GM19463 (cell line): ENCODE results near the gene CD177.
"Not testable (repeated sequence)": the region's sequence is repeated elsewhere in the genome, so short reads cannot be mapped to it uniquely, and the experiment has no call there.

Experiments used
- ATAC-seq: cut with Tn5 transposase; IDR thresholded peaks from one replicate; pipeline ENCODE4 v1.9.1; 2021; ENCODE audit warnings: mild to moderate bottlenecking, moderate library complexity; ENCODE audit not compliant: unreplicated experiment

Gene CD177, protein sequence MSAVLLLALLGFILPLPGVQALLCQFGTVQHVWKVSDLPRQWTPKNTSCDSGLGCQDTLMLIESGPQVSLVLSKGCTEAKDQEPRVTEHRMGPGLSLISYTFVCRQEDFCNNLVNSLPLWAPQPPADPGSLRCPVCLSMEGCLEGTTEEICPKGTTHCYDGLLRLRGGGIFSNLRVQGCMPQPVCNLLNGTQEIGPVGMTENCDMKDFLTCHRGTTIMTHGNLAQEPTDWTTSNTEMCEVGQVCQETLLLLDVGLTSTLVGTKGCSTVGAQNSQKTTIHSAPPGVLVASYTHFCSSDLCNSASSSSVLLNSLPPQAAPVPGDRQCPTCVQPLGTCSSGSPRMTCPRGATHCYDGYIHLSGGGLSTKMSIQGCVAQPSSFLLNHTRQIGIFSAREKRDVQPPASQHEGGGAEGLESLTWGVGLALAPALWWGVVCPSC

DNA sequence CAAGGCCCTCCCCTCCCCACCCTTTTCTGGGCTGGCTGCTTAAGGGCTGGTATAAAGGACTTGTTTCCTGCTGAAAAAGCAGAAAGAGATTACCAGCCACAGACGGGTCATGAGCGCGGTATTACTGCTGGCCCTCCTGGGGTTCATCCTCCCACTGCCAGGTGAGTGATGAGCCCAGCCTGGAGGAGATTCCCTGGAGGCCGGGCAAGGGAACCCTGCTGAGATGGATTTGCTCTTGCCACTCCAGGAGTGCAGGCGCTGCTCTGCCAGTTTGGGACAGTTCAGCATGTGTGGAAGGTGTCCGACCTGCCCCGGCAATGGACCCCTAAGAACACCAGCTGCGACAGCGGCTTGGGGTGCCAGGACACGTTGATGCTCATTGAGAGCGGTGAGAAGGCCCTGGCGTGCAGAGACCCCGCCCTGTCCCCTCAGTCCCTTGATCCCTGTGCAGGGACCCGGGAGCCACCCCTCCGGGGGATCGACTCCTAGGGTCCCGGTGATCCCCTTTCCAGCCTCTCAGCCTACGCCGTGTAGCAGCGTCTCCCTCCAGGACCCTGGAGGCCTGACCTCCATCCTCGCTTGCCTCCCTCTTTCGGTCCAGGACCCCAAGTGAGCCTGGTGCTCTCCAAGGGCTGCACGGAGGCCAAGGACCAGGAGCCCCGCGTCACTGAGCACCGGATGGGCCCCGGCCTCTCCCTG is at the start of gene CD177:
Gene CD177, plus strand, starts transcription at position 81 of the 699 bp plus-strand sequence. Its CDS starts 29 bp downstream, at position 110.
- no peak for ATAC-seq

DNA sequence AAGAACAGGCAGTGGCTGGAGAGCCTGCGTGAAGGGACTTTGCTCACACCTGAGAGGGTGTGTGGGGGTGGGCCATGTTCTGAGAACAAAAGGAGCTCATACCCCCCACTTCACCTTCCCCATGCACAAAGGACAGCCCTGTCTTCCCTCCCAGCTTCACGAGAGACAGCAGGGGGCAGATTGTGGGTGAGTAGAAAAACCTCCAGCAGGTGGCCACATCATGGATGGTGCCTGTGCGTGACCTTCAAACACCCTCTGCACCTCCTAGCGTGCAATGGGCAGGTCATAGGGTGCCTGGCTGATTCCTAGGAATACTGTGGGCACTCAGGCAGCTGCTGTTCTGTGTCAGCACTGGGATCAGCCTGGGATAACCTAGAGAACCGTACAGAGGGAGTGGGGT is 47.8 kb upstream of the CD177 start:
- ATAC-seq: no peak

DNA sequence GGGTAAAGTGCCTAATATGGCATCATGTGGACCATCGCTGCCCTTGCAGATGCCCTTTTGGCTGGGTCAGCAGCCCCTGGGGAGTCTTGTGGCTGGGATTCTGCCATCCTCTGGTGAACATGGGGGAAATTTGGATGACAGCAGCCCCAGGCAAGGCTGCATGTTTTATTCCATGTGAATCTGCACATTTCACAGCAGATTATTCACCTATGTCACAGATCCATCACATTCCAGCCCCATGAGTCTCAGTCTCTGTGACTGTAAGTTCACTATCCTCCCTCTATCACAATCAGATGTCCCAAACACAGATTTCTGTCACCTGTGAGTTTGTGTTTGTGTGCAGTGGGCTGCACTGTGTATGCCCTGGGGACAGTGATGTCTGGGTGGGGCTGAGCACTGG is 47.4 kb upstream of the CD177 start:
- ATAC-seq: no peak

DNA sequence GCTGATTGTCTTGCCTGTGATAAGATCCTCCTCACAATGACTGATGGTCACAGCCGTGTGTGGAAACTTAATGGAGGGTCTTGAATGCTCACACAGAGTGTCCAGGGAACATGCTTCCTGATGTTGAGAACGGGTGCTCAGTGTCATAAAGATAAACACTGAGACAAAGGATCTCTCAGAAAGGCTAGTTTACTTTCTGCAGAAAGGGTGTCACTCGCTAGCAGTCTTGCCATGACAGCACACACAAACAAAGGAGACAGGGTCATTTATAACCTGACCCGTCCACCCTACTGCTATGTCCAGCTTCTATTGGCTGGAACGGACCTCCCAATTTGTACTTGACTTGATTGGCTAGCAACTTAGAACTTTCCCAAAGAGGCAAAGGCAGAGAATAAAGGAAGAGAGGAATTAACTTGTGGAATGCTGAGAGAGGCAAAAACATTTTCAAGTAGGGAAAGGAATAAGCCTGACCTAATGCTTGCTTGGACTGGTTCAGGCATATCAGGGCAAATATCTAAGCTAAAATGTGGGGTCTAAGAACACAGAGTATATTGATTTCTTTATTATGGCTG is 45.2 kb upstream of the CD177 start:
- ATAC-seq: no peak

DNA sequence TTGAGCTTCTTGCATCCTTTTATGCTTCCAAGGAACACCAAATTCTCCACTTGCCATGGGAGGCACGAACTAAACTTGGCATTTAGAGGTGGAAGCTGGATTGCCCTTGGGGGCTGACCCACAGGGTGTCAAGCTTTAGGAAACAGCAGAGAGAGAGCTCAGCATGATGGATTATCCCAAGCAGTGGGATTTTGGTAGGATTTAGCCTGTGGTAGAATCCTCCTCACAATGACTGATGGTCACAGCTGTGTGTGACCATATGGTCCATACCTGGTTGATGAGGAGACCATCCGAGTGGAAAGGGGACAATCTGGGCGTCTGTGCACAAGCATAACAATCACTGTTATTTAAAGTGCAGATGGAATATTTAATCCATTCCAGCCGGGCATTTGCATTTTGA is 44.0 kb upstream of the CD177 start:
- ATAC-seq: no peak

DNA sequence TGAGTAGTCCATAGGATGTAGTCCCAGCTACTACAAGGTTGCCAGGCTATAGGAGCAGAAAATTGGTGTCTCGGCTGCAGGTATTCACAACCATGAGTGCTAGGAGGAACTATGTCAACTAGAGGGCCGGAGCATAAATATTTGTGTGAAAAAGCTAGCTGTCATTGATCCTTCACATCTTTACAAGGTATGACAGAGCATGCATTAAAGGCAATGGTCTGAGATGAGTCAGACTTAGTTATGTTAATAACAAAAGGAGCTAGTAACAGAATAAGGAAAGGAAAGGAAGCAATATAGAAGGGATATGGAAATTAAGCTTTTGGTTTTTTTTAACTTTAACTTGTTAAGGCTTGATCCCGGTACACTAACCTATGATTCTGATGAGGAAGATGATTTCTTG is 43.3 kb upstream of the CD177 start:
- ATAC-seq: no peak

DNA sequence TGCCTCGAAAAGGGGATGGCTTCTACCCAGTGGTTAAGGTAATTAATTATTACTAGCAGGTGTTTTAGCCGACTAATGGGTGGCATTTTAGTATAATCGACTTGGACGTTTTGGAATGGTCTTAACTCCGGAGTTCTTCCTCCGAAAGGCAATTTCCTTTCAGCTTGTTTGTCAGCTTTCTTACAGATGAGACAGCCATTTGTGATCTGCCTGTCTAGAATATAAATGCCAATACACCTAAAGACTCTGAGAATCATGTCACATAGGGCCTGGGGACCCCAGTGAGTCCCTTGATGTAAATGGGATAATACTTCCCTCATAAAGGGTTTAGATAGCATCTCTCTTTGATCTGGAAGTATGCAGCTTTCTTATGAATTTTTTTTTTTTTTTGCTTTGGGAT is 42.2 kb upstream of the CD177 start:
- no peak for ATAC-seq

DNA sequence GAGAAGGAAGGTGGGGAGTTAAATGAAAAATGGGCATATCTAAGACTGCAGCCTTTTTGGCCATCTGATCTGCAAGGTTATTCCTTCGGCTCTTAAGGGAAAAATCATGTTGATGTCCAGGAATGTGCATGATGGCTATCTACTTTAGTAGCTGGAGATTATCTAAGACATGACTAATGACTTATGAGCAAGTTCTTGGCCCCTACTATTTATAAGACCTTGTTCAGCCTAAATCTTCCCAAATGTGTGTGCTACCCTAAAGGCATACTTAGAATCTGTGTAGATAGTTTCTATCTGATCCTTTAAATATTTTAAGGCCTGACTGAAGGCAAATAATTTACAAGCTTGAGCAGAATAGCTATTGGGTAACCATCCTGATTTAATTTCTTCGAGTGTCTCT is 41.8 kb upstream of the CD177 start:
- ATAC-seq: no peak

DNA sequence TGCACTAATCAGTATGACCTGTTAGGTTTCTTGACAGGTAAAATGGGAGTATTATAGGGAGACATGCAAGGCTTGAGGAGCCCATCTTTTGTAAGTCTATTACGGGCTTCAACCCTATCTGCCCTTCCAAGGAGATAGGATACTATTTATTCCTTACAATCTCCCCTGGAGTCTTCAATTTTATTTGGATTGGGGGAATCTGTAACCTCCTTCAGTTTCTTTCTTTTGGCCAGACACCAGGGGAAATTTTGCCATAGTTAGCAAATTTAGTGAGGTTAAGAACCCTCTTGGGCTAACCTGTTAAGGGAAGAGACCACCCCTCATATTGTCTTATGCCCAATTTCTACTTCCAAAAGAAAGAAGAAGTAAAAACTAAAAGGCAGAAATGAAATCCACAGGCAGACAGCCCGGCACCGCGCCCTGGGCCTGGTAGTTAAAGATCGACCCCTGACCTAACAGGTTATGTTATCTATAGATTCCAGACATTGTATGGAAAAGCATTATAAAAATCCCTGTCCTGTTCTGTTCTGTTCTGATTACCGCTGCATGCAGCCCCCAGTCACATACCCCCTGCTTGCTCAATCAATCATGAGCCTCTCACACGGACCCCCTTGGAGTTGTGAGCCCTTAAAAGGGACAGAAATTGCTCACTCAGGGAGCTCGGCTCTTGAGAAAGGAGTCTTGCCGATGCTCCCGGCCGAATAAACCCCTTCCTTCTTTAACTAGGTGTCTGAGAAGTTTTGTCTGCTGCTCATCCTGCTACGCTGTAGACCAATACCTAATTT is 39.6 kb upstream of the CD177 start:
- no peak for ATAC-seq

DNA sequence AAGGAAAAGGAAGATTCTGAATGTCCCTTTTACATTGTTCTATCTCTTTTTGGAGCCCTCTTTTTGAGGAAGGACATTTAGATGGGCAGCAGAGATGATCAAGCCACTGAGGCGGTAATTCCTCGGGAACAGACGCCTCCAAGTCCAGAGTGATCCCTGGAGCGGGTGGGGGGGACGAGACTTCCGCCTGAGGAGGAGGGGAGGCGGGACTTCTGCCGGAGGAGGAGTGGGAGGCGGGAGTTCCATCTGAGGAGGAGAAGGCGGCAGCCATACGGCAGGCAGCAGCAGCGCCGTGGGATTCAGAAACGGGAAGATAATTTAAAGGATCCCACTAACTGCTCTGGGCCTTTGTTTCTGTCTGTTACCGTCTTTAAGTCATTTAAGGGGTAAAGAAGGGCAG is 37.6 kb upstream of the CD177 start:
- ATAC-seq: no peak

DNA sequence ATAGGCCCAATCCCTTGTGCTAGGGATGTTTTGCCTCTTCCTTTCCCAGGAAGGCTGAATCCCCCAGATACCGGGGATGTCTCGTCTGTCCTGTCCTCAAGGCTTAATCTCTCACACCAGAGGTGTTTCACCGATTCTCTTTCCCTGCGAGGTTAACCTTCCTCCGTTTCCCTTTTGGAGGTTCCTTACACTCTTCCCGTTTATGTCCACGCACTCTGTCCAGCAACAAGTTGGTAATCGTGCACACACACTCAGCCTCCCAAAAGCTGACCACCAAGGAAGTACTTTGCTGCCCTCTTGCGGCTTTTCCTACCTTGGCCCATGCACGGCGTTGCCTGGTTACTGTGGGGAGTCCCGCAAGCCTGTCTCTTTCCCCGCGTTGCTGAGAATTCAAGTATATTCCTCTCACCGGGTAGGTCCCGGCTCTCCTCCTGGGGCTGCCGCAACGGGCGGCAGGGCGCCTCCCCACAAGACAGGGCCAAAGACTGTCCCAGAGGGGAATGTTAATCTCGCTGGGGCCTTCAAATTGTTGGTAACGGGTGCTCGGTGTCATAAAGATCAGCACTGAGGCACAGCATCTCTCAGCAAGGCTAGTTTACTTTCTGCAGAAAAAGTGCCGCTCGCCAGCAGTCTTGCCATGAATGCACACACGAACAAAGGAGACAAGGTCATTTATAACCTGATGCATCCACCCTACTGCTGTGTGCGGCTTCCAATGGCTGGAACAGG is 36.7 kb upstream of the CD177 start:
- ATAC-seq: no peak

DNA sequence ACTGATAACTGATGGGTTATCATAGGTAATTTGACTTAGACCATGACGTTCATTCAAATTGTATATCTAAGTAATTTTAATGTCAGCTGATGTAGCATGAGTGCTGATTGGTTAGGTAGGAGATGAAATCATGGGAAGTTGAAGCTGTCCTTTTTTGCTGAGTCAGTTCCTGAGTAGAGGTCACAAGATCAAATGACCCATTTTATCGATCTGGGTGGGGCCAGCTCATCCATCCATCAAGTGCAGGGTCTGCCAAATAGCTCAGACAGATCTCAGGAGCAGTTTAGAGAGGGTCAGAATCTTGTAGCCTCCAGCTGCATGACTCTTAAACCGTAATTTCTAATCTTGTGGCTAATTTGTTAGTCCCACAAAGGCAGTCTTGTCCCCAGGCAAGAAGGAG is 35.3 kb upstream of the CD177 start:
- ATAC-seq: no peak

DNA sequence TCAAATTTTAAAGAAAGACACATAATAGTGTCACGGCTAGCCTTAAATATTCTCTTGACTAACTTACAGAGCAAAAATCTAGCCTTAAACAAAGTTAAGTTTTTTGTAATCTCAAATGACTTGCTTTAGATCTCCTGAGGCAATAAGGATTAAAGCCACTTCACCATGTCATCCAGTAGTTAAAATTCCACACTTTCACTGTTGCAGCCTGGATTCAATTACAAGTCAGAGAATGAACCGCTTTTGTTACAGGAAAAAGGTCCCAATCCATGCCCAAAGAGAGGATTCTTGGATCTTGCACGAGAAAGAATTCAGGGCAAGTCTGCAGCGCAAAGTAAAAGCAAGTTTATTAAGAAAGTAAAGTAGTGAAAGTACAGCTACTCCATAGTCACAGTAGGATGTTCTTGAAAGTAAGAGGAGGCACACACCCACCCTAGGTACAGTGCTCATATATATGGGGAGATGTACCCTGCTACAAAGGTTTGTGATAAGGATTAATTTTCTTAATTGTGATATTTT is 34.6 kb upstream of the CD177 start:
- no peak for ATAC-seq

DNA sequence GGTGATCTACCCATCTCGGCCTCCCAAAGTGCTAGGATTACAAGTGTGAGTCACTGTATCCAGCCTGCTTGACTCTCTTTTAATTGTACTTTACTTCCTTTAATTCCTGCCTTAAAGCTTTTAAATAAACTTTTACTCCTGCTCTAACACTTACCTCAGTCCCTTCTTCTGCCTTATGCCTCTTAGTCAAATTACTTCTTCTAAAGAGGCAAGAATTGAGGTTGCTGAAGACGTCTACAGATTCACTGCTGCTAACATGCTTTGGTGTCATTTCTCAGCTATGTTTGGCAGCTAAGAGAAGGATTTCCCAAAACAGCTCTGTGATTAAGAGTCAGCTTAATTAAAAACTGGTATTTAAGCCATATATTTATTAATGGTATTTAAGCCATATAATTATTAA is 32.9 kb upstream of the CD177 start:
- ATAC-seq: no peak

DNA sequence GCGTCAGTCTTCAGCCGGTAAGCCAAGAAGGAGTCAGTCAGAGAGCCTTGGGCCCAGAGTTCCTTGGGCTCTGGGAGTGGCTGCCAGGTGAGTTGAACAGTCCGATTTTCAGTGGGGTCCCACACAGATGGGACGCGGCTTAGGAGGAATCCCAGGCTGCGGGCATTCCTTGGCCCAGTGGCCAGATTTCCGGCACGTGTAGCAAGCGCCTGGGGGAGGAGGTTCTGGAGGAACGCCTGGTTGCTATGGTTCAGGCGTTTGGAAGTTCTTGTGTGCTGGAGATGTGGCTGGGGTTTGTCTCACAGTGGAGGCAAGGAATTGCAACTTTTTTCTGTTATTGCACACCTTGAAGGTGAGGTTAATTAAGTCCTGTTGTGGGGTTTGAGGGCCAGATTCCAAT is 26.7 kb upstream of the CD177 start:
- ATAC-seq: not testable (repeated sequence)

DNA sequence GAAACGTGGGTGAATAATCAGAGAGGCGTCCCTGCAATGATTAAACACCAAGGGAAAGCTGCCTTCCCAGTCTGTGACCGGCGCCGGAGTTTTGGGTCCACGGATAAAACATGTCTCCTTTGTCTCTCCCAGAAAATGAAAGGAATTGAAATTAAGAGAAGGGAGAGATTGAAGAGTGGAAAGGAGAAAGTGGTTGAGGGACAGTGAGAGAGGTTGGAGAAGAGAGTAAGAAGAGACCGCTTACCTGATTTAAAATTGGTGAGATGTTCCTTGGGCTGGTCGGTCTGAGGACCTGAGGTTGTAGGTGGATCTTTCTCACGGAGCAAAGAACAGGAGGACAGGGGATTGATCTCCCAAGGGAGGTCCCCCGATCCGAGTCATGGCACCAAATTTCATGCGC is 24.9 kb upstream of the CD177 start:
- ATAC-seq: not testable (repeated sequence)

DNA sequence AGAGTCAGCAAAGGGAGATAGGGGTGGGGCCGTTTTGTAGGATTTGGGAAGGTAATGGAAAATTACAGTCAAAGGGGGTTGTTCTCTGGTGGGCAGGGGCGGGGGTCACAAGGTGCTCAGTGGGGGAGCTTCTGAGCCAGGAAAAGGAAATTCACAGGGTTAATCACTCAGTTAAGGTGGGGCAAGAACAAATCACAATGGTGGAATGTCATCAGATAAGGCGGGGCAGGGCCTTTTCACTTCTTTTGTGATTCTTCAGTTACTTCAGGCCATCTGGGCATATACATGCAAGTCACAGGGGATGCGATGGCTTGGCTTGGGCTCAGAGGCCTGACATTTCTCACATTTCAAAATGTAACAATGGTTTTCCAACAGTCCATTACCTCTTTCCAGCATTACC is 24.4 kb upstream of the CD177 start:
- ATAC-seq: not testable (repeated sequence)

DNA sequence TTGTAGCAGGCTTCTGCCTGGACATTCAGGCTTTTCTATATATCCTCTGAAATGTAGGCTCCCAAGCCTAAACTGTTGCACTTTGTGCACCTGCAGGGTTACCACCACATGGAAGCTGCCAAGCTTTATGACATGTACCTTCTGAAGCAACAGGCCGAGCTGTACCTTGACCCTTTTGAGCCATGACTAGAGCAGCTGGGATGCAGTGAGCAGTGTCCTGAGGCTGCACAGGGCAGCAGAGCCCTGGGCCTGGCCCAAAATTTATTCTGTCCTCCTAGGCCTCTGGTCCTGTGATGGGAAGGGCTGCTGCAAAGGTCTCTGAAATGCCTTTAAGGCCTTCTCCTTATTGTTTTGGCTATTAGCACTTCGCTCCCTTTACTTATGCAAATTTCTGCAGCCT is 23.5 kb upstream of the CD177 start:
- ATAC-seq: no peak

DNA sequence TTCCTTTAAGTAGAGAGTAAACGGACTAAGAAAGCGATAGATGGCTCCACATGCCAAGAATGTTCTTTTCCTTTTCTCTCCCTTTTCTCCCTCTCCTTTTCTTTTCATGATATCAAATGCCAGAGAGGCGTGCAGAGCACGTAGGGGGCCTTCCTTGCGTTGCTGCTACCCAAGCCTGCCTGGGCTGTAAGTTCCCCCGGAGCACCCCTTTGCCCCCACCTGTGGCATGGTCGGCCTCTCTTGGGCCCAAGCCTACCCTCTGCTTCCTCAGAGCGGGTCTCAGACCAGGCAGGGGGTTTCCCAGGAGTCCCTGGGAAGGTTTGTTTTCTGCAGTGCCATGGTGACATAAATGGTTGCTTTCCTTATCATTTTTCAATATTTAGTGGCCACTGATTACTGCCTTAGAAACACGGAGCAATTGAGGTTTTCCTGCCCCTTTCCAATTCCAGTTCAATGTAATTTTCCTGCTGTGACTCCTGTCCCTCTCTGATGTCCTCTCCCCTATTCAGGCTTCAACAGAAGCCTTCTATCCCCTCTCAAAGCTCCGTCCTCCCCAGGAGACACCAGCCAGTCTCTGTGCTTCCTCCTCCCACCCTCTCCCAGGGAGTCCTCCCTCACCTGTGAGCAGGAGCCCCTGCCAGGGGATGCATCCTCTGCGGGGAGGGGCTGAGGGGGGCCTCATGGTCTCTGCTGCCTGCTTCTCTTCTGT is 22.6 kb upstream of the CD177 start:
- no peak for ATAC-seq
